Stimulated activated CD4-positive, alpha-beta T cell treated with anti-CD3 and anti-CD28 coated beads, Interleukin-15, amount 100 ng/mL, for 48 hours (primary cell): ENCODE measurements around the gene ERC2.

Source experiments
- DNase-seq, 2 donors: peaks; one replicate each; pipeline ENCODE4 v3.0.0-alpha.2; 2020; ENCODE audit warnings: low read depth in 2 of 2

ERC2 gene

GRCh38 chr3:55592572-55592971, 875.7 kb downstream of the ERC2 start:
- no peak for DNase-seq

DNA sequence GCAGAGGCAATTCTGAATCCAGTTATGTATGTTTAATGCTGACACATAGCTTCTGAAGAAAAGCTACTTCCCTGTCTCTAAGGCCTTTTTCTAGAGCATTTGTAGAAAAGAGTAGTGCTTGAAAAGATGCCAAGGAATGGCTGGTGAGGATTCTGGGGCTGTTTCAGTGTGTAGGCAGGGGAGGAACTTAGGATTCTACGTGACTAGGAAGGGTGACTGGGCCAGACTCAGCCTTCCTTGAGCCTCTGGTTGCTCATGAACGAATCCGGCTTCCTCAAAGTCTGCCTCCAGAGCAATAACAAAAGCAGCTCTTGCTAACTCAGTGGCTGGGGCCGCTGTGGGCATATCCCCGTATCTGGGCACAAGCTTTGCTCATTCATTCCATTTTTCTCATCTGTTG, 876.4 kb downstream of the ERC2 start:
- DNase-seq, result no peak

- no peak for DNase-seq
Observed at GRCh38 chr3:55588146-55588765, 880.0 kb downstream of the ERC2 start.

DNA sequence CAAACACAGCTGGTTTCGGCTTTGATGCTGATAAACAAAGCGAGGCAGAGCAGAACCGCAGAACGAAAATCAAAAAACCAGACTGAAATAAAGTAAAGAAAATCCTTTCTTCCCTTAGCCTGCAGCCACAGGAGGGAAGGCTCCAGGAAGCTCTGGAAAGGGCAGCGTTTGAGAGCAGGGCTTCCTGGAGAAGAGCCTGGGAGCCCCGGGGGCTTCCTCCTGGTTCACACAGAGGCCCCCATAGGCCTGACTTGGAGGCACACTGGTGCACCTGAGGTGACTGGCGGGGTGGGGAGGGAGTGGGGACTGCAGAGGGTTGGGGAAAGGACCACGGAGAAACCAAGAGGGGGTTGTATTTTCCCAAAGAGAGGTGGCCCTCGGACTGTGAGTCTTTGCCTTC, 882.4 kb downstream of the ERC2 start:
- DNase-seq, result no peak

GRCh38 chr3:55584716-55585368, 883.4 kb downstream of the ERC2 start:
- no peak for DNase-seq

DNA sequence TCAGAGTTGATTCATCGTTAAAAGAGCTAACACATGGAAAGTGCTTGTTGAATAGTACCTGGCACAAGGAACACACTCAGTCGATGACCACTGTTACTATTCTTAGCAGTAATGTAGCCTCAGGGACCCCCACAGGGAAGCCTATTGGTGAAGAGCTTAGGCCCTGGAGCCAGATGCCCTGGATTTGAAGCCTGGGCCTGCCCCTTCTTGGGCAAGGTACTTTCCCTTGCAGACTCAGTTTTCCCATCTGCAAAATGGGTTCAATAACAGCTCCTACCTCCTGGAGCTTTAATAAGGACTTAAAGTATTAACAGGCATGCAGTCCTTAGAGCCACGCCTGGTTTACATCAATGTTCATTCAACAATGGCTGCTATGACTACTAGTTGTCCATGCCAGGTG, 884.2 kb downstream of the ERC2 start:
- no peak for DNase-seq

DNA sequence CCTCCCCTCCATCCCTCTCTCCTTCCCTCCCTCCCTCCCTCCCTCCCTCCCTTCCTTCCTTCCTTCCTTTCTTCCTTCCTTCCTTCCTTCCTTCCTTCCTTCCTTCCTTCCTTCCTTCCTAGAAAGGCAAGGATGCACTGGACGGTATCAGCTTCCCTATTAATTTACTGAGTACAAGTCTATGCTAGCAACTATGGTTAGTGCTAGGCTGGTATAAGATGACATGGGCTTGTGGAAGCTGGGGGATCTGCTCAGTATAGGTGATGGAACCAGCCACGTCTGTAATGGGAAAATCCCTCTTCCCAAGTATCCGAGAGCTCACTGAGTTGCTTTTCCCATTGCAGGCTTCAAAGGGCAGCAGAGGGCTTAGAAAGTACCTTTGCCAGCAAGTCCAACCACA, 884.8 kb downstream of the ERC2 start:
- DNase-seq, result no peak

- no peak for DNase-seq
Observed at GRCh38 chr3:55579496-55579895, 888.8 kb downstream of the ERC2 start.

DNA sequence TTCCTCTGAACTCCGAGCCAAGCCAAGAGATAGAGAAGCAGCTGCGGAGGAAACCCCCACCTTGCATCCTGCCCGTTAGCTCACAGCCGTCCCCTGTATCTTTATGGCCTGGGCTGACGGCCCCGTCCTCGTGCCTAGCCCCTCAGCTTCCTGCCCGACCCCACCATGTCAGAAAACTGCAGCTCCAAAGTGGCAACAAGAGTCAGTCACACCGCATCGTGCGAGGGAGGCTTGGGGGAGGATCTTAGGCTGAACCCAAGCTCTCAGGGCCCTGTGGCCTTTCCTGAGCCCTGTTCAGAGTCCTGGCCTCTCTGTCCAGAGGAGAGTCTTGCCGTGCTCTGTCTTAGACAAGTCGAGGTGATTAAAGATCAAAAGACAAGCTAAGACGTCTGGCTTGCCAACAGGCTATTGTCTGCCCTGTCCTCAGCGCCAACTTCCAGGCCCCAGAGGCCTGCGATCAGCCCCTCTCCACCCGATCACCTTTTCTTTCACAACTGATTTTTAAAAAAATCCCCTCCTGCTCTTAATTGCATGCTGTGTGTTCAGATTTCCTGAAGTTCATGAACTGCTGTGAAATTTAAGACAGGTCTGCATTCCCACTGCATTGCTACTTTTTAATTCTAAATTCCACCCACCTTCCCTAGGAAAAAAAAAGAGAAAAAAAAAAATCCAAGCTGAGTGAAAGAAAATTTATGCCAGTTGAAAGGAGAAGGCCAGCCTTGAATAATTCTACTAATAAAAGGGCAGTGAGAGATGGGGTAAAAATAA, 891.5 kb downstream of the ERC2 start:
- DNase-seq, result no peak

DNA sequence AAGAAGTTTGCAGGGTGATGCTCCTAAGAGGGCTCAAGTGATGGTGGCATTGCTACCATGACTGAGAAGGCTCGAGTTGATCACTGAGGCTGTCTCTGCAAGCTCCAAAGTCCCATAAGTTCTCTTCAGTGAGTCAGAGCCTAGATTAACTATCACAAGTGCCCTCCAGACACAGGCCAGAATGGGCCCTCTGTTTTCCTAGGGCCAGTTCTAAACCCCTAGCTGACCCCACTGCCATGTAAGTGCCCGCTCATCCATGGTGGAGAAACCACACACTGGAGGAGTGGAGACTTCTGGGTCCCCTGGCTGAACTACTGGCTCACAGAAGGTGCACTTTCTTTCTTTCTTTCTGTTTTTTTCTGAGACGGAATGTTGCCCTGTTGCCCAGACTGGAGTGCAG, 893.6 kb downstream of the ERC2 start:
- DNase-seq, result no peak

GRCh38 chr3:55572816-55573215, 895.5 kb downstream of the ERC2 start:
- DNase-seq, result no peak

- DNase-seq, result no peak
Observed at GRCh38 chr3:55571913-55572312, 896.4 kb downstream of the ERC2 start.

DNA sequence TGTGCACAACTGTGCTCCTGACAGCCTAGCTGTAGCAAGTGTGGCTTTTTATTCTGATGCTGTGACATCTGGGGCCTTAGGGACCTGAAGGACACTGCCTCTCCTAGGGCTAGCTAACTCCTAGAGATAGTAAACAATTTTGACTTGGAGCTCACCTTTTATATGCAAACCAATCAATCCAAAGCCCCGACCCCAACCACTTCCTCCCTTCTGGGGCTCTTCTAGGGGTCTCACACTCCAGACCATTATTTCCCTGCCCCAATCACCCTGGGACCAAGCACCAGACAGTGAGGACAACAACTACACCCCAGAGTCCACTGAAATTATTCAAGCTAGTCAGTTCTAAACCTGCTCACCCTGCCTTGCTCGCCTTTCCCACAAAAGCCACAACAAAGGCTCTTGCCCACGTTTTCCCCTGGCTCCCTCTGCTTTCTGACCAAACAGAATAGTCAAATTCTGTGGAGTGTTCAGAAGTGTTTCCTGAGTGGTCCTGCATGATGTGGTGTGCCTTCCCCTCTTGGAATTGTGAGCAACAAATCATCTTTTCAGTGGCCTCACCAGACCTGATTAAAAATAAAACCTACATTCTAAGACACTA, 897.0 kb downstream of the ERC2 start:
- no peak for DNase-seq

DNA sequence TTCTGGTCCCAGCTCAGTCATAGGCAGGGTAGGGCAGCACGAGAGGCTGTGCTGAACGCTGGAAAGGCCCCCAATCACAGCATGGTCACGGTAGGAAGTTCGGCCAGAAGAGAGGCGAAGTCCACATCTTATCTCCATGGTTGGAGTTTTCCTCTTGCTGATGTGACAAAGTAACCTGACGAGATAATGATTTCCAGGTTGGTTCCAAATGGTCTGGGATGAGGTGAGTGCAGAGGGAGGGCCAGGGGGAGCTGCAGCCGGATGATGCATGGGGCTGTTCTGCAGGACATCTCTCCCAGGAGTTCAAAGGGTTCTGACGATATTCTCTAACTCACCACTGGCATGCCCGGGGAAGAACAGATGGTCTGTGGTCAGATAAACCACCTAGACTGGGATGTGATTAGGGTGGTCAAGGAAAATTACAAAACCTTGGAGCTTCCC, 898.0 kb downstream of the ERC2 start:
- no peak for DNase-seq

DNA sequence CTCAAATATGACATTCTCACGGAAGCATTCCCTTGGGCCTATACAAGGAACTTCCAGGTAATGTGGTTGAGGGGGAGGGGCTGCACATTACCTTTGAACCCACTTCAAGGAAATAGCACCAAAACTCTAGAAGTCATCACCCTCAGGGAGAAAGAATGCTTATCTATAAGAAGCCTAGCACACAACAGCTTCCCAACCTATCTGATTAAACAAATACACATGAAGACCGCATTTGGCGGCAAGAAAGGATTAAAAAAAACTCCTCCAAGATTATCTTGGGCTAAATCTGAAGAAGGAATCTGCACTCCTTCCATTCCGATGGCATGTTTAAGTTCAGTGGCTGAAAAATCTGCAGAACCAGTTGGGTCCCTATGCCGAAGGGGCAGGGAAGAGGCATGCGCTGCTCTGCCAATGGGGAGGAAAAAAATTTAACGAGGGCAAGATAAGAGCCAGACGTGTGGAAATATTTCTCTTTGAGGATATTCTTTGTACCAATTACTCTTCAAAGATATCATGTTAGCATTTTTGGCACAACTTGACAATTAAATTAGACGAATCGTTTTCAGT, 899.2 kb downstream of the ERC2 start:
- no peak for DNase-seq

DNA sequence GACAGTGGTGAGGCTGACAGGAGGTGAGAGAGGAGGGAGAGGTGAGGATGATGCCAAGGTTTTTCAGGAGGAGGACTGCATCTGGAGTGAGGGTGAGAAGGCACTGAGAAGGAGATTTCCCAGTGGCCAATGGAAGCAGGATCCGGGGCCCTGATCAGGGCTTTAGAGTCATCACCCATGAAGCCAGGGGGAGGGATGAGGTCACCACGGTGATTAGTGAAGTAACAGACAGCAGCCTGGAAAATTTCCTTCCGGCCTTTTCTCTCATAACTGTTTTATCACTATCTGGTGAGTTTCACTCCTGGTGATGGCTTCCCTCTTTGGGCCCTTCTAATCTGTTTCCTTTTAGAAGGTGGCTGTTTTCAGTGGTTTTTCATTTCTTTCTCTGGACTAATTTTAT, 900.7 kb downstream of the ERC2 start:
- DNase-seq, result no peak

DNA sequence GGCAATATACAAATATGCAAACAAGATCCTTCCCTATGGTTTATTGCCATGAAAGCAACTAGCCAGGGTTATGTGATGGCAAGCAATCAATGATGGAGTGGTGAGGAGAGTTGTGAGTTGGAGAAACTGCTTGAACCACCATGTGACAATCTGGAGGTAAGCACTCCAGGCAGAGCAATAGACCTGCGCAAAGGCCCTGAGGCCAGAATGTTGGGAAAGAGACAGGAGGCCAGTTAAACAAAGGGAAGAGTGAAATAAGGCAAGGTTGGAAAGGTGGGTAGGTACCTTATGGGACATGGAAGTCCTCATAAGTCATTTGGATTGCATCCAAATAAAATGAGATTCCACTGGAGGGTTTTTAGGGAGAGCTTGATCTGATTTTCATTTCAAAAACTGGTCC, 901.1 kb downstream of the ERC2 start:
- no peak for DNase-seq

GRCh38 chr3:55565521-55565920, 902.7 kb downstream of the ERC2 start:
- no peak for DNase-seq

GRCh38 chr3:55564726-55565125, 903.5 kb downstream of the ERC2 start:
- DNase-seq, result no peak

DNA sequence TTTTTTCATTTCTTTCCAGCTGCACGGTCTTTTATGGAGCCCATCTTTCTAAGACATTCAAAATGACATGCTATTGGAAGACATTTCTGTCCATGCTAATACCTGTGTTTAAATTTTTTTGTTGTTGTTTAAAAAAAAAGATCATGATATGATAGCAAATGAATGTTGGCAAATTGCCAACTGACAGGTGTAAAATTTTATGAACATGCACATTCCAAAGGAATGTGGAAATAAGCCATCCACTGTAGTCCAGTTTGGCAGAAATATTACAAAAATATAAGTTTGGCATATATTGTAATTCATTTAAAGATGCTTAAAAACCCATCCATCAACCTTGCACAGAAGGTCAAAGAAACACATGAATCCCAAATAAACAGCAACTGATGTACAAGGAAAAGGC, 905.6 kb downstream of the ERC2 start:
- DNase-seq, result no peak

- no peak for DNase-seq
Observed at GRCh38 chr3:55559500-55560423, 908.5 kb downstream of the ERC2 start.
